ES-I3 (cell line): Measurements from ENCODE around the gene SLC35E1.
"Not testable (repeated sequence)": the region's sequence is repeated elsewhere in the genome, so short reads cannot be mapped to it uniquely, and the experiment has no call there.

Experiments
- H3K36me3 ChIP-seq: 2 replicates; pipeline ENCODE4 v1.6.1; 2013; ENCODE audit warnings: mild to moderate bottlenecking, low read length, control low read depth, moderate library complexity; ENCODE audit not compliant: insufficient read depth
- H3K4me1 ChIP-seq: 2 replicates; pipeline ENCODE4 v1.6.1; 2013; ENCODE audit warnings: mild to moderate bottlenecking, control low read depth, low read length; ENCODE audit not compliant: insufficient read depth
- H3K9ac ChIP-seq: 2 replicates; pipeline ENCODE4 v1.6.1; 2013; ENCODE audit warnings: low read depth, mild to moderate bottlenecking, low read length, moderate library complexity
- H3K9me3 ChIP-seq: 2 replicates; pipeline ENCODE4 v1.6.1; 2013; ENCODE audit warnings: mild to moderate bottlenecking, low read length, moderate library complexity; ENCODE audit not compliant: control insufficient read depth, insufficient read depth

SLC35E1 gene

DNA sequence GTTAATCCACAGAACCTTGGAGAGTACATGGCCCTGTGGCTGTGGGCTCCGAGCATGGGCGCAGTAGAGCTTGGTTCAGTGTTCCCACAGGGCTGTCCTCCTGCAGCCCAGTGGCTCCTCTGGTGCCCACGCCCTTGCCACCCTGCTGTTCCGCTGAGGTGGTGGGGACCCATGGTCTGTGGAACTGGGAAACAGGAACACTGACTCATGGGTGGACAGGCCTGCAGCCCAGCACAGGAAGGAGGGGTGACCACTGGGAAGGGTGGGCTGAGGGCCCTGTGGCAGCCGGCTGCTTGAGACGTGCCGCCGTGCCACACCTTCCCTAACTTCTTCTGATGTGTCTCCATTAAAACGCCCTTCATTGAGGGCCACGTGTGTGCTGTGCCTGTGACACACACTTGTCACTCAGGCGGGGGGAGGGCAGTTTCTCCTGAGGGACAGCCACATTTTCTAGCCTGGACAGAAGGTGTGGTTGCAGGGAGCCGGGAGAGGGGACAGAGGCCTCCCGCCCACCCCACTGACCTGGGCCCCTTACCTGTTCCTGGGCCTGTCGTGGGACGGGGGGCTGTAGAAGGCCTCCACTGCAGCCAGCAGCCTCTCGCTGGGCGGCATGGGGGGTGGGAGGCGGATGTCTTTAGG, 51.1 kb downstream of the SLC35E1 start:
- no peaks in the 10 kb centered on the region for H3K4me1 ChIP-seq
- H3K9me3 ChIP-seq, result no peaks in the 10 kb centered on the region
- H3K9ac ChIP-seq, result no peak overlapping the region
- H3K36me3 ChIP-seq, result peaks cover 21% of the 10 kb centered on the region

DNA sequence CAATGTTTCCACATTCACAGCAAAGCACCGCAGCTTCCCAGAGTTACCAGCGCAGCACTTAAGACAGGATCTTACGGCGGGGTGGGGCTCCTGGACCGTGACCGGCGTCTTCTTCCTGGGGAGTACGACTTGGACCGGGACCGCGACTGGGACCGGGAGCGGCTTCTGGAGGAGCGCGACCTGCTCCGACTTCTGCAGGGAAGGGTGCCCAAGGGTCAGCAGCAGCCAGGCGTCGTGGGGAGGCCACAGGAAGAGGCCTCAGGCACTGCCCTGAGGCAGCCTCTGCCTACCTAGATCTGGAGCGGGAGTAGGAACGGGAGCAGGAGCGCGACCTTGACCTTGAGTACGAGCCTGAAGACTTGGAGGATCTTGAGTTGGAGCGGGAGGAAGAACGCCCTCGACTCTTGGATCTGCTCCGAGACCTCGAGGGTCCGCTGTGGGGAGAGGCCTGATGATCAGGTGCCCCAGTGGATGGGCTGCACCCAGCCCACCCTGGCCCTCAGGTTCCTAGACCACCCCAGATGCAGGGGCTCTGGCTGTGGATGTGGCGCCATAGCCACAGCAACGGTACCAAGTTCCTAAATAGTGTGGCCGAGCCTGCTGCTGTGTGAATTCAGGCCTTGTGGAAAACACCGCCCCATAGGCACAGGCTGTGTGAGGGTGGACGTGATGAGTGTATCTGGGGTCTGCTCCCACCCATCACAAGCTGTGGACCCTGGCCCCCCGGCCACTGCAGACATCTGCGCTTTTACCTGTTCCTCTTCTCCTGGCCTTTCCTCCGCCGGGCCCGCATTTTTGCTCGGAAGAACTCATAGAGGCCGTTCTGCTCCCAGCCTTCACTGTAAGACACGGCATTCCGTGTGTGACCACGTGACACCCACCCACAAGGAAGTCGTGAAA, 51.9 kb downstream of the SLC35E1 start:
- Histone ChIP-seq H3K36me3 (peaks cover 21% of the 10 kb centered on the region), H3K9me3 (no peaks in the 10 kb centered on the region), H3K9ac (no peak overlapping the region), H3K4me1 (no peaks in the 10 kb centered on the region)

DNA sequence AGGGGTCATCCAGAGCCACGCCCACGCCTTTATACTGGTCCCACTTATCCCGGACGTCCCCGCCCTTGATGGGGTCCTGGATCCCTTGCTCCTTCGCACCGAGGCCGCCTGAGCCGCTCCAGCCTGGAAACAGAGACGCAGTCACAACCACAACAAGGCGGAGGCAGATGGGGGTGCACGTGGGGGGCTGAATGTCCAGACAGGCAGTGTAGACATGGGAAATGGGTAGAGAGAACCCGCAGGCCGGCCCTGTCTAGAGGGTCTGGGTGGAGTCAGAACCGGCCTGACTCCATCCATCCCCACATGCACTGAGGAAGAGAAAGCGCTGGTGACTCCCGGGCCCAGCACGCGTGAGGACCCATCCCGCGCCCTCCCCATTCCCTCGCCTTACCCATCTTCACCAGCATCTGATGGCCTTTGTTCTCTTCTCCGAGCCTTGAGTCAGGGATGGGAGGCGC, 53.0 kb downstream of the SLC35E1 start:
- Histone ChIP-seq H3K4me1 (no peaks in the 10 kb centered on the region), H3K9me3 (no peaks in the 10 kb centered on the region), H3K9ac (no peak overlapping the region), H3K36me3 (peaks cover 21% of the 10 kb centered on the region)

DNA sequence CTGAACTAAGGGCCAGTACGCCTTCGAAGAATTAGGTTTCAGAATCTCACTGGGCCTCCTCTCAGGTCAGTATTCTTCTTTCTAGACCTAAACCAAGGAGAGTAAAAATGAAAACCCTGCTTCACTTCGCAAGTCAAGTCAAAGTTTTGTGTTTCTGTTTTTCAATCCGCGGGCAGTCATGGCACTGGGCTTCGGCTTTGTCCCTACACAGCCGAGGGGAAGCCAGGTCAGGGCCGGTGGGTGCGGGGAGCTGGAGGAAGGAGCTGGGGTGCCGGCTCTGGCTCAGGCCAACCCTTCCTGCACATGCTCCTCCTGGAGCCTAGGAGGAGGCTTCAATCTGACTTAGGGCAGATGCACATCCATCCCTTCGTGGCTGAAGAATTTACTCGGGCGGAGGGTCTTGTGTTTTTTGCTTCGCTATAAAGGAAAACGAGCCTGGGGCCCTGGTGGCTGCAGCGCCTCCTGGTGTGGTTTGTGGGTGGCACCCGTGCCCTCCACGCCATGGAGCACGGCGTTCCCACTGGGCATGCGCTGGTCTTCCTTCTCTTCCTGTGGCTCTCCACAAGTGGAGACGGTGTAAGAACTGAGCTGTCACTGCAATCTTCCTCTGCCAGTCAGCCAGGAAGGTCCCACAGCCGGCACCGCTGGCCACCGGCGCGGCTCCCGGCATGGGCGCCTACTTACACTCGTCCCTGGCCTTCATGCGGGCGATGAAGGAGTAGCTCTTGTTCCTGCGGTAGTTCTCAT, 53.6 kb downstream of the SLC35E1 start:
- Histone ChIP-seq H3K36me3 (peaks cover 16% of the 10 kb centered on the region), H3K9me3 (no peaks in the 10 kb centered on the region)

DNA sequence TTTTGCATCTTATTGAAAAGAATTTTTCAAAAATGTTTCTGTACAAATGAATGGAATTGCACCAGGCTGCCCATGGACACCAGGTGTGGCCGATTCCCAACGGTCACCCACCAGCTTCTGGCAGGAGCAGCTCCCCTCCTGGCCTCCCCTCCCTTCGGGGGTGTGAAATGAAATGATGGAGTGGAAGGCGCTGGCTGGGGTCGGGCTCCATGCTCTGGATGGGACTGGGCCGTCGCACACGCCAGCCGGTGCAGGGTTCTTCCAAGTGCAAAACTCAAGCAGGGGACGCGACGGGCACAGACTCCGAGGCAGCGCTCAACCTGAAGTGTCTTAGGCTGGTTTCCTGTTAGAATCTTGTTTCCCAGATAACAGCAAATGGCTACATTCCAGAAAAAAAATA, 54.2 kb downstream of the SLC35E1 start:
- Histone ChIP-seq H3K4me1 (no peaks in the 10 kb centered on the region), H3K36me3 (peaks cover 14% of the 10 kb centered on the region), H3K9ac (no peak overlapping the region), H3K9me3 (no peaks in the 10 kb centered on the region)

More for the DNA sequence above, 53.6 kb downstream of the SLC35E1 start:
- H3K9ac ChIP-seq, result no peak overlapping the region
- no peaks in the 10 kb centered on the region for H3K4me1 ChIP-seq

DNA sequence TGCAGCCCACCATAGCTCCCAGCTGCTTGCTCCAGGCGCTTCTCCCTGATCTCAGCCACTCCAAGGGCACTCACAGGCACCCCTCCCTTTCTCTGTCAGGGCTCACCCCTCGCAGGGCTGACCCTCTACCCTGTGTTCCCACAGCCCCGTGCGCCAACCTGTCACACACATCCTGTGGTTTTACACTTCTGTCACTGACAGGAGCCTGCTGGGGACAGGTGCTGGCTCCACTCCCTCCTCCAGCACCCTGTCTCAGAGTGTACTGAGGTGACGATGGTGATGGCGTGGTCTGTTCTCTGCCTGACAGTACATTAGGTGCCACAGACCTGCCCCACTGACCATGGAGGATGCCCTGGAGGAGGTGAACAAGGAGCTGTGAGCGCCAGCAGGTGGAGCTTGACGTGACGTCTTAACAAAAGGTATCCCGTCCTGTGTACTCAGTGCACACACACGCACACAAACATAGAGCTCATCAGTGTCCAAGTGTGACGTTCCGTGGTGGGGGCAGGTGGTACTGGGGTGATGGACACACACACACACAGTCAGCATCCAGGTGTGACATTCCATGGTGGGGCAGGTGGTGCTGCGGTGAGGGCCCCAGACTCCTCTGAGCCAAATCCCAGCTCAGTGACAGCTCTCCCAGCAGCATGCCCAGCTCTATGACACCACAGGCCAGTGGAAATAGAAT, 55.1 kb downstream of the SLC35E1 start:
- Histone ChIP-seq H3K36me3 (peaks cover 14% of the 10 kb centered on the region), H3K9me3 (no peaks in the 10 kb centered on the region), H3K4me1 (no peaks in the 10 kb centered on the region), H3K9ac (no peak overlapping the region)

DNA sequence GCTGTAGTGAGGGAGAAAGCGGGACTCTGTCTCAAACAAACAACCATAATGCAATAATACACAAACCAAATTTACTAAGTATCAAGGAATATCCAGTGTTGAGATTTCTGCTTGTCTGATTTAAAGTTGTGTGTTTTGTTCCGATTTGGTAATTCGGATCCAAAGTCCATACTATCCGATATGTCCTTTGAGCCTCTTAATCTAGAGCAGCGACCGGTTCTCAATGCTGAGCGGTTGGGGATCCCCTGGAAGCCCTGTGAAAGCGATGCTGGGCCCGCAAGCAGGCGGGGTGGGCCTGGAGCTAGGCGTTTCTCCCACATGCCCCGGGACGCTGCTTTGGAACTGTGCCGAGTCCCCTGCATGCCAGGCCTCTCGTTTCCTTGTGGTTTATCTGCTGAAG, 55.8 kb downstream of the SLC35E1 start:
- peaks cover 14% of the 10 kb centered on the region for H3K36me3 ChIP-seq
- H3K9me3 ChIP-seq, result no peaks in the 10 kb centered on the region
- H3K4me1 ChIP-seq, result no peaks in the 10 kb centered on the region
- H3K9ac ChIP-seq, result no peak overlapping the region

DNA sequence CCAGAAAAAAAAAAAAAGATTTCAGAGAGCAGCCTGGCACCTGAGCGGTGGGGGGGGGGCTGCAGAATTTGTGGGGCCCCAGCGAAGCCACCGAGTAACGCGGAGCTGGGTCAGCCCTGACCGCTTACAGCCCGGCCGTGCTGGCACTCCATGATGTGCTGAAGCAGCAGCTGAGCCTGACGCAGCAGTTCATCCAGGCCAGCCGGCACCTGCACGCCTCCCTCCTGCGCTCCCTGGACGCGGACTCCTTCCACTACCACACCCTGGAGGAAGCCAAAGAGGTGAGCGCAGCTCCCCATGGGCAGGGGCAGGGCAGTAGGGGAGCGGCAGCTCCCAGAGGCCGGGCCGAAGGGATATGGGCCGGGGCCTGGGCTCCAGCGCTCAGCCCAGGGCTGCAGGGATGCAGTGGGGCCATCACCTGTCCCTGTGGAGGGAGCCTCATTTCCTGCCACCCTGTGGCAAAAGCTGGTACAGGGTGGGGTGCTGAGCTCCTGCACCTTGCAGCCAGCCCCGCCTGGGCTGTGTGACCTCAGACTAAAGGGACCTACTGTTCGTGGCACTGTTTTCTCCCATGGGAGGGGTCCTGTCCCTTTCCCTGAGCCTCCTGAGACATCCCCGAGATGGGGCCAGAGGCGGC, 57.7 kb downstream of the SLC35E1 start:
- H3K9me3 ChIP-seq, result no peaks in the 10 kb centered on the region
- H3K9ac ChIP-seq, result no peak overlapping the region
- H3K36me3 ChIP-seq, result peaks cover 6% of the 10 kb centered on the region; the same call in 1 of the 2 replicates
- no peaks in the 10 kb centered on the region for H3K4me1 ChIP-seq

DNA sequence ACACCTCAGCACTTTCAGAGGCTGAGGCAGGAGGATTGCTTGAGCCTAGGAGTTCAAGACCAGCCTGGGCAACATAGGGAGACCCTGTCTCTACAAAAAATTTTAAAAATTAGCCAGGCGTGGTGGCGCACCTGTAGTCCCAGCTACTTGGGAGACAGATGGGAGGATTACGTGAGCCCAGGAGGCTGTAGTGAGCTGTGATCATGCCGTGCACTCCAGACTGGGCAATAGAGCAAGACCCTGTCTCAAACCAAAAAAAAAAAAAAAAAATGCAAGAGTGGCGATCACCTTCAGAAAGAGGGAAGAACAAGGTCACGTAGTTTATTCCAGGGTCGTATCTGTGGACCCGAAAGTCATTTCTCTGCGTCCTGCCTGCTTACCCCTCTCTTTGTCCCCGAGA, 59.6 kb downstream of the SLC35E1 start:
- not testable (repeated sequence) for H3K36me3 ChIP-seq, H3K4me1 ChIP-seq, H3K9me3 ChIP-seq, H3K9ac ChIP-seq

DNA sequence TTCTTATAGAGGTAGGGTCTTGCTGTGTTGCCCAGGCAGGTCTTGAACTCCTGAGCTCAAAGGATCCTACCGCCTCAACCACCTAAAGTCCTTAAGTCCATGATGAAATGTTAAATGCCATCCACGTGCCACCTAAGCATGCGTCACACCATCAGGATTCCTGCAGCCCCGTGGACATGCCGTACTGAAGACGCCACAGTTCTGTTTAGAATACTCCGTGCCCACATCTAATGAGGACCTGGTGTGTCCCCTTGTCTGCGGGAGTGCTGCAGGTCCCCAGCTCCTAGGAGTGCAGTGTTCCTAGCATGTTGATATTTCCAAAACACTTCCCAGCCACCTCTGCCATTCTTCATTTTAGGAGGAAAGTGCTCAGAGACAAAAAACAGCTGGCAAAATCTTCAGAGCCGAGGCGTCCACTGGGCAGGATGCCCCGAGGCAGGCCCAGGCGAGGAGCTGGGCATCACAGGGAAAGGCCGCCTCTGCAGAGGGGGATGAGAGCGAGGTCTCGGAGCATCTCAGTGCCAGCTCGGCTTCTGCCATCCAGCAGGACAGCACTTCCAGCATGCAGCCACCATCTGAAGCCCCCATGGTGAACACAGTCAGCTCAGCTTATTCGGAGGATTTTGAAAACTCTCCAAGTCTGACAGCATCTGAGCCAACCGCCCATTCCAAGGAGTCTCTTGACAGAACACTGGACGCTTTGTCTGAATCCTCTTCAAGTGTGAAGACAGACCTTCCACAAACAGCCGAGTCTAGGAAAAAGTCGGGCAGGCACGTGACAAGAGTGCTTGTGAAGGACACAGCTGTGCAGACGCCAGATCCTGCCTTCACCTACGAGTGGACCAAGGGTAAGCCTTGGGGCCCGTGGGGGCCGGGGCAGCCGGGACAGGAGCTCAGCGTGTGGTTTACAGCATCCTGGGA, 62.8 kb downstream of the SLC35E1 start:
- Histone ChIP-seq H3K4me1 (no peaks in the 10 kb centered on the region), H3K9me3 (no peaks in the 10 kb centered on the region), H3K36me3 (0 out of 2 replicates have a peak, but pooled peaks cover 4% of the 10 kb centered on the region), H3K9ac (no peak overlapping the region)

DNA sequence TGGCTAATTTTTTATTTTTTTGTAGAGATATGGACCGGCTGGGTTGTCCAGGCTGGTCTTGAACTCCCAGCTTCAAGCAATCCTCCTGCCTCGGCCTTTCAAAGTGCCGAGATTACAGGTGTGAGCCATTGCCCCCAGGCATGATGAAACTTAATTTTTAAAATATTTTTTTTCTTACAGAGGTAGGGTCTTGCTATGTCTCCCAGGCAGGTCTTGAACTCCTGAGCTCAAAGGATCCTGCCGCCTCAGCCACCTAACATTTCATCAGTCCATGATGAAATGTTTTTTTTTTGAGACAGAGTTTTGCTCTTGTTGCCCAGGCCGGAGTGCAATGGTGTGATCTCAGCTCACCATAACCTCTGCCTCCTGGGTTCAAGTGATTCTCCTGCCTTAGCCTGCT, 63.7 kb downstream of the SLC35E1 start:
- H3K36me3 ChIP-seq, result 0 out of 2 replicates have a peak, but pooled peaks cover 4% of the 10 kb centered on the region
- H3K4me1 ChIP-seq, result no peaks in the 10 kb centered on the region
- no peaks in the 10 kb centered on the region for H3K9me3 ChIP-seq
- H3K9ac ChIP-seq, result no peak overlapping the region

DNA sequence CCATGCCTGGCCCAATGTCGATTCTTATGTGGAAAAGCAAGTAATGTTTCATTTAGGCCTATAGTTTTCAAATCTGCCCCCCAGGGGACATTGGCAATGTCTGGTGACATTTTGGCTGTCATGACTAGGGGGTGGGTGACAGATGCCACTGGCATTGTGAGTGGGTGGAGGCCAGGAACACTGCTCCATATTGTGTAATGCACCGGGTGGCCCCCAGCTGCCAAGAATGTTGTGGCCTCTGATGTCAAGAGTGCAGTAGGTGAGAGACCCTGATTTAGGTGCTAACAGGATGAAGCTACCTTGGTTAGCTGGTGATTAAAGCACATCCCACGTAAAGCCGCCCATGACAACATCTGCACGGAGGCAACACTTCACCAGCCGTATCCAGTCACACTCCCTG, 65.3 kb downstream of the SLC35E1 start:
- no peaks in the 10 kb centered on the region for H3K9me3 ChIP-seq
- H3K4me1 ChIP-seq, result no peaks in the 10 kb centered on the region
- H3K36me3 ChIP-seq, result 0 out of 2 replicates have a peak, but pooled peaks cover 4% of the 10 kb centered on the region
- no peak overlapping the region for H3K9ac ChIP-seq

DNA sequence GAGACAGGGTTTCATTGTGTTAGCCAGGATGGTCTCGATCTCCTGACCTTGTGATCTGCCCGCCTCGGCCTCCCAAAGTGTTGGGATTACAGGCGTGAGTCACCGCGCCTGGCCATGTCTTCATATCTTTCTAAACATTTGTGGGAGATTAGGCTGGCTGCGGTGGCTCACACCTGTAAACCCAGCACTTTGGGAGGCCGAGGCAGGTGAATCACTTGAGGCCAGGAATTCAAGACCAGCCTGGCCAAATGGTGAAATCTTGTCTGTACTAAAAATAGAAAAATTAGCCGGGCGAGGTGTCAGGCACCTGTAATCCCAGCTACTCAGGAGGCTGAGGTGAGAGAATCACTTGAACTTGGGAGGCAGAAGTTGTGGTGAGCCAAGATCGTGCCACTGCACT, 66.1 kb downstream of the SLC35E1 start:
- H3K9ac ChIP-seq, H3K4me1 ChIP-seq, H3K36me3 ChIP-seq, H3K9me3 ChIP-seq: not testable (repeated sequence)
